SJCRH30 (cell line): ENCODE results near the gene LCE4A. TPM values are rescaled to one million over a fixed set of nuclear protein-coding genes. Genes with fewer than 3 reads are reported as not detected.

Experiments
- DNase-seq, 2 experiments: peaks; one replicate each; pipeline ENCODE4 v3.0.0-alpha.2; 2015 to 2020
- H3K27ac ChIP-seq: fragments of 250-450 bp; sonication (Bioruptor Pico); 2 replicates; pipeline ENCODE4 v1.5.1; 2020; ENCODE audit warnings: mild to moderate bottlenecking, moderate library complexity
- H3K27me3 ChIP-seq: fragments of 250-450 bp; sonication (Bioruptor Pico); 2 replicates; pipeline ENCODE4 v1.5.1; 2020; ENCODE audit warnings: mild to moderate bottlenecking, moderate library complexity
- H3K36me3 ChIP-seq: fragments of 250-450 bp; sonication (Bioruptor Pico); 2 replicates; pipeline ENCODE4 v1.5.1; 2020; ENCODE audit warnings: mild to moderate bottlenecking, moderate library complexity
- H3K4me1 ChIP-seq: fragments of 250-450 bp; sonication (Bioruptor Pico); 2 replicates; pipeline ENCODE4 v1.5.1; 2020; ENCODE audit warnings: mild to moderate bottlenecking, moderate library complexity
- H3K4me3 ChIP-seq: fragments of 250-450 bp; sonication (Bioruptor Pico); 2 replicates; pipeline ENCODE4 v1.5.1; 2020; ENCODE audit warnings: mild to moderate bottlenecking, moderate library complexity
- H3K9me3 ChIP-seq: fragments of 250-450 bp; sonication (Bioruptor Pico); replicated peaks from 2 replicates; pipeline ENCODE4 v1.5.1; 2020; ENCODE audit warnings: mild to moderate bottlenecking, moderate library complexity
- total RNA-seq: library from RNA; depleted of rRNA; stranded (reverse); fragments of >200 nt; shearing (Covaris generic); gene quantifications from 2 replicates; pipeline ENCODE4 v1.2.3, GENCODE V29; 2014

The LCE4A gene
- total RNA-seq, 1 experiment from 2014 or later = not detected

DNA sequence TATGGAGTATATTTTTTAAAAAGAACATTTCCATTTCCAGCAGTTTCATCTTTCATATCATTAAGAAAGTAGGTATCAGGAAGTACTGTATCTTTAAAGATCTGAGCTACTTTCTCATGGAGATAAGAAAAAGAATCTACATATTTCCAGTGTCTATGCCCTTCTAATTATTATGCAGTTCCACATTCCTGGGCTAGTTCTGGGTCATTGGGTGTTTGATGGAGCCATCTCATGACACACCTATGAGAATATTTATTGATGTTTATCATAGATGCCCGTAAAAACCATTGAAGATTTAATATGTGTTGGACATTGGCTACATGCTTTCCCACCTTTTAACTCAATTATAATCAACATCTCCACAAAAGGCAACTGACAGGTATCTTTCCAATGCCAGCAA, 21.0 kb downstream of the LCE4A start:
- Histone ChIP-seq H3K4me1 (no peaks in the 10 kb centered on the region), H3K4me3 (no peak overlapping the region), H3K27ac (no peak overlapping the region), H3K36me3 (no peaks in the 10 kb centered on the region), H3K27me3 (0 out of 2 replicates have a peak, but pooled peaks cover 2% of the 10 kb centered on the region), H3K9me3 (no peaks in the 10 kb centered on the region)
- DNase-seq = no peak

DNA sequence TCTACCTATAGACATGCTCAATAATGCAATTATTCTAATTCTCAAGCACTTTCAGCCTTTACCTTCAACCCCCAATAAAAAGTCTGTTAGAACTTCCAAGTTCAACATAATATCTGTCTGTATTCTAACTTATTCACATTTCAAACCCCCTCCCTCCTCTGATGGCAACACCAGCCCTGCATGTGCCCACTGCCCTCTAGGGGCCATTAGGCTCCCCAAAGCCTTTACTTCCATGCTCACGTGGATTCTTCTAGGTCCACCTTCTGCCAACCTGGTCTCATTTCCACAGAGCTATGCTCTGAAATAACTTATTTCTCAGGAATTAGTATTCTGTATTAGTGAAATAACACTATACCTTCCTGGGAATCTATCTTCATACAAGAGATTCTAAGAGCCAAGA, 27.7 kb downstream of the LCE4A start:
- Histone ChIP-seq H3K27ac (no peak overlapping the region), H3K9me3 (no peaks in the 10 kb centered on the region), H3K27me3 (no peaks in the 10 kb centered on the region), H3K36me3 (no peaks in the 10 kb centered on the region), H3K4me1 (no peaks in the 10 kb centered on the region), H3K4me3 (no peak overlapping the region)
- DNase-seq = no peak

DNA sequence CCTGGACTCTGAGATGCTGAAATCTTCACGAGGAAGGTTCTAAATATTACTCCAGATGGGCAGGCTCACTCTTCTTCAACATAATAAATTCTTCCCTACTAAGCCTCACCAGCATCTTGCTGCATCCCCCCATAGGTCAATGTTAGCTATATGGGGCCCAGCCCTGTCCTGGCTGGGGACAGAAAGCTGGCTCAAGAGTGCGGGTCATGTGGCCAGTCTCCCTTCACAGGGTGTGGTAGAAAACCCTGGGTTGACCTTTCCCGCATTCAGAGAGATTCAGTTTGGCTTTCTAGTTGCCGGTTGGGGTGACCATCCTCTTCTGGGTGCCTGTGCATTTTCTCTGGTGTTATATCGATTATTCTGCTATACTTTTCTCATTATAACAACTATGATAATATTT, 30.0 kb downstream of the LCE4A start:
- H3K27me3 ChIP-seq = no peaks in the 10 kb centered on the region
- H3K27ac ChIP-seq = no peak overlapping the region
- no peak for DNase-seq
- no peaks in the 10 kb centered on the region for H3K4me1 ChIP-seq
- H3K36me3 ChIP-seq = no peaks in the 10 kb centered on the region
- H3K9me3 ChIP-seq = no peaks in the 10 kb centered on the region
- H3K4me3 ChIP-seq = no peak overlapping the region

DNA sequence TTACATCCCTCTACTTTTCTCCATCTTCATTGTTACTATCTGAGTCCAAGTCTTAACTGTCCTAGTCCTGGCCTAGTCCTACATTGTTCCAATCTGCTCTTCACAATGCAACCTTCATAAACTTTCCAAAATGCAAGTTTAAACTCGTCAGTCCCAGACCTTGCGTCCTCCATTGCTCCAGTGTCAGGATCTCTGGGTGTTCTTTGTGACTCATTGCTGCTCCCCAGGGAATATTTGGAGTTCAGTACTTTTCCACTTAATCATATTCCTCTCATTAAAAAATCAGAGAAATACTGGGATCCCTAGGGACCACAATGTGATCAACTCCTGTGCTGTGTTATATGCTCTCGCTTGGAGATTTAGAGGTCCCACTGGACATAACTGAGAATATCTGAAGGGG, 31.9 kb downstream of the LCE4A start:
- Histone ChIP-seq H3K4me1 (no peaks in the 10 kb centered on the region), H3K27me3 (no peaks in the 10 kb centered on the region)
- no peak for DNase-seq

DNA sequence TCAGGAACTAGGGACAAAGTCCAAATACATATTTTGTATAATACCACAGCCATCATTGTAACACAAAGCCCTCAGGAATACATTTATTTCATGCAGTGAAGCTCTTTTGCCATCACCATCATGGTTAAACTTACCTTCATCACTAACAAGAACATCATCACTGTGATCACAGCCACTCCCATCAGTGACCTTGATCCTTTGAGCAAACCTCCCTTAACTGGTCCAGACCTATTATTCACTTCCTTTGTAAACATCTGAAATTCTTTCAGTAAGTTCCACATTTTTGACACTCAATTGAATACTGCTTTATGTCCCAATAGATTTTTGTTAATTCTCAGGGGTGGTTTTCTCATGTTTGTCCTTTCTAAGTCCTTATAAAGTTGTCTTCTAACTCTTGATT, 33.7 kb downstream of the LCE4A start:
- Histone ChIP-seq H3K9me3 (no peaks in the 10 kb centered on the region), H3K36me3 (no peaks in the 10 kb centered on the region), H3K4me3 (no peak overlapping the region), H3K27ac (no peak overlapping the region), H3K4me1 (no peaks in the 10 kb centered on the region), H3K27me3 (no peaks in the 10 kb centered on the region)
- DNase-seq = no peak

More for the DNA sequence above, 31.9 kb downstream of the LCE4A start:
- Histone ChIP-seq H3K4me3 (no peak overlapping the region), H3K36me3 (no peaks in the 10 kb centered on the region), H3K9me3 (no peaks in the 10 kb centered on the region), H3K27ac (no peak overlapping the region)

DNA sequence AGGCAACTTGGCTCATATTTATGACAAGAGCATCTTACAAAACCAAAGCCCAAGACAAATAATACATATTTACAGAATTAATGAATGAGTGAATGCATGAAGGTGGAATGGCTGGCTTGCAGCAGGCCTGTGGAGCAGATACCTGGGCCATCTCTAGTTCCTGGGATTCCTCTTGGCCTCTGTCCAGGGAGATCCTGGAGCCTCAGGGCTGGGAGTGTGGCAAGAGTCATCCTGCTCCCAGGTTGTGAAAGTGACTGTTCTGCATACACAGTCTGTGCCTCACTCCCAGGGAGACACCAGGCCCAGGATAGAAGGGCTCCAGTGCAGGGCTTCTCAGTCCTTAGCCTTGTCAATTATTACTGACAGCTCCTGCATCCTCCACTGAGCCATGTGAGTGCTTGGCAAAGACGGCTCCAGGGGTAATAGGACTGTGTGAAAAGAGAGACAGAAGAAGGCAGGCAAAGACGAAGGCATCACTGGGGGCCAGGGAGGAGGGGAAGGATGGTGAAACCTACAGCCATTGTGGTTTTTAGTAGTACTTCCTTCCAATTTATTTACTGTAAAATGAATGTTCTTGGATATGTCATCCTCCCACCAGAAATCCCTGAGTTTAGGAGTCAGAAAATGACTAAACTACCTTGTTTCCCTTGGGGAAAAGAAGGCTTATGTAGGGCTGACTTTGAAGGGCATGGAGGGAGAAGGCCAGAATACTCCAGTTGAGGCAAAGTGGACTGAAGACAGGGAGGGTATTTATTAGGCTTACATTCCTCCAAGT, 35.6 kb downstream of the LCE4A start:
- Histone ChIP-seq H3K4me3 (no peak overlapping the region), H3K4me1 (no peaks in the 10 kb centered on the region), H3K9me3 (no peaks in the 10 kb centered on the region), H3K27ac (no peak overlapping the region), H3K27me3 (no peaks in the 10 kb centered on the region), H3K36me3 (no peaks in the 10 kb centered on the region)
- DNase-seq = no peak

DNA sequence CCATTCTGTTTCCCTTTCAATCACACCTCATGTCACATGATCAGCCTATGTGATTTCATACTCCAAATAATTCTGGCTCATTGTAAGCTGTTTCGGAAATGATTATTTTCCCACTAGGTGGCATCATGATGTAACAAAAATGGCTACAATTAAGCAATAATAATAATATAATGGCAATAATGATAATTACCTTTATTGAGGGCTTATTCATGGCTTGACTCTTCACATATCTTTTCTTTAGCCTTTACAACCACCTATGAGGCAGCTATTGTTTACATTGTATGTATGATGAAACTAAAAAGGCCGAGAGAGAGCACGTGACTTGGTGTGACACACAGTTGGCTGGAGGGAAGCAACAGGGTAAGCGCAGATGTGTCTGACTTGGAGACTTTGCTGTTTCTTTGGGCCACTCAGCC, 37.3 kb downstream of the LCE4A start:
- no peak overlapping the region for H3K4me3 ChIP-seq
- no peaks in the 10 kb centered on the region for H3K4me1 ChIP-seq
- H3K36me3 ChIP-seq = no peaks in the 10 kb centered on the region
- H3K27ac ChIP-seq = no peak overlapping the region
- no peaks in the 10 kb centered on the region for H3K9me3 ChIP-seq
- no peaks in the 10 kb centered on the region for H3K27me3 ChIP-seq
- DNase-seq = no peak

DNA sequence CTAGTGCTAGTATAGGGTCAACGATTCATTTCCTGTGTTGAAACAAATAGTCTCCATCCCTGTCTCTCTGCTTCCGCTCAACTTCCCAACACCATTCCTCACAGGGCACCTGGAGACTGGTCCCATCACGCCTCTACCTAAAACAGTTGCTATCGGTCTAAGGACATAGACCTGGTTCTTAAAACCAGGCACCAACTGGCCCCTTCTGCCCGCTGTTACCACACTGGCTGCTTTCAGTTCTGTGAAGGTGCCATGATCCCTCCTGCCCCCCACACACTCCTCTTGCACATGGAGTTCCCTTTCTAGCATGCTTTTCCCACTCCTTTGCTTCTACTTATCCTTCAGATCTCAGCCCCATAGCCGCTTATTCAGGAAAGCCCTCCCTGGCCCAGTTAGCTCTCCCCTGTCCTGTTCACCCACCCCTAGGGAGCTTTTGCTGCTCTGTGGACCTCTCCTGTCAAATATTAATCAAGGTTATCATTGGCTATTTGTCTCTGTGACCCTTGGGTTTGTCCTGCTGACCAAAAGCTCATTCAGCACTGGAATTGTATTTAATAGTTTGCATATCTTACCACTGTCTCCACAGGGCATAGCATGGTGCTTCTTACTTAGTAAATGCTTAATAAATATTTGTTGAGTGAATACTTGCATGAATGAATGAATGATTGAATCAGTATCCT, 37.9 kb downstream of the LCE4A start:
- DNase-seq = no peak
- H3K4me1 ChIP-seq = no peaks in the 10 kb centered on the region
- no peaks in the 10 kb centered on the region for H3K27me3 ChIP-seq
- H3K36me3 ChIP-seq = no peaks in the 10 kb centered on the region
- no peak overlapping the region for H3K4me3 ChIP-seq
- H3K9me3 ChIP-seq = no peaks in the 10 kb centered on the region
- H3K27ac ChIP-seq = no peak overlapping the region

DNA sequence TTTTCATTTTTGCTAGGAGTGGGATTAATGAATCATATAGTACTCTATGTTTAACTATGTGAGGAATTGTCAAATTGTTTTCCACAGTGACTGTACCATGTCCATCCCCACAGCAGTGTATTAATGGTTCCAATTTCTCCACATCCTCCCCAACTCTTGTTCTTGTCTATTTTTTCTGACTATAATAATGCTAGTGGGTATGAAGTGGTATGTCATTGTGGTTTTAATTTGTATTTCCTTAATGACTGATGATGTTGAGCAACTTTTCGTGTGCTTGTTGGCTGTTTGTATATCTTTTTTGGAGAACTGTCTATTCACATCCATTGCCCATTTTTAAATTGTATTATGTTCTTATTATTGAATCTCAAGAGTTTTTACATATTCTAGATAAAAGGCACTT, 39.9 kb downstream of the LCE4A start:
- Histone ChIP-seq H3K27me3 (no peaks in the 10 kb centered on the region), H3K4me3 (no peak overlapping the region), H3K27ac (no peak overlapping the region), H3K9me3 (no peaks in the 10 kb centered on the region), H3K36me3 (no peaks in the 10 kb centered on the region), H3K4me1 (no peaks in the 10 kb centered on the region)
- DNase-seq = no peak

DNA sequence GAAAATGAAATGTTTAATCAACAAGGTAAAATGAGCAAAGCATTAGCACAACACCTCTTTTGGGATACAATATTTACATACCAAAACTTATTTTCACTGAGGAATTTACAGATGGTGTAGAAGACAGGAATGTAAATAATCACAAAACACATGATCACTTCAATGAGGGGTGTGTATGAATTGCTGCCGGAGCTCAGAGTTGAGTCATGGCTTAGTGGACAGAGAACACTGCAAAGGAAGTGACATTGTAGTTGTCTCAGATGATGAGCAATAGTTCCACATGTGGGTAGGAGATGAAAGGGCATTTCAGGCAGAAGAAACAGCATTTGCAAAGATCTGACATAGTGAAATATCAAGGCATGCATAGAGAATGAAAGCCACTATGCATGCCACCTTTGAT, 44.3 kb downstream of the LCE4A start:
- Histone ChIP-seq H3K36me3 (no peaks in the 10 kb centered on the region), H3K27me3 (no peaks in the 10 kb centered on the region), H3K4me3 (no peak overlapping the region), H3K4me1 (no peaks in the 10 kb centered on the region), H3K27ac (no peak overlapping the region), H3K9me3 (no peaks in the 10 kb centered on the region)
- no peak for DNase-seq

DNA sequence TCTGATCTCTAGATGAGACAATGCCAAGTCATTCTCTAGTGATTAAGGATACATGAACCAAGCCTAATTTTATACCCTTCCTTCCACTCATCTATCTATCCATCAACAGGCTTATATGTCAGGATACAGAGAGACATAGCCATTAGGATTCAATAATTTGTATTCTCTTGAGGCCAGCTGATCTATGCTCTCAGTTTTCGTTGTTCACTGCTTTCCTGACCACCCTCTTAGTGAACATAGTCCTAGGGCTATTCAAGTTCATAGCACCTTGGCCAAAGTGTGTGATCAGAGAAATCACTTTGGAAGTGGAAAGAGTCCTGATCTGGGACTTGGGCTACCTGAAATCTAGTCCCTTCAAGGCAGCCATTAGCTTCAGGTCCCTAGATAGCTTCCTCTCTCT, 45.6 kb downstream of the LCE4A start:
- no peak for DNase-seq

DNA sequence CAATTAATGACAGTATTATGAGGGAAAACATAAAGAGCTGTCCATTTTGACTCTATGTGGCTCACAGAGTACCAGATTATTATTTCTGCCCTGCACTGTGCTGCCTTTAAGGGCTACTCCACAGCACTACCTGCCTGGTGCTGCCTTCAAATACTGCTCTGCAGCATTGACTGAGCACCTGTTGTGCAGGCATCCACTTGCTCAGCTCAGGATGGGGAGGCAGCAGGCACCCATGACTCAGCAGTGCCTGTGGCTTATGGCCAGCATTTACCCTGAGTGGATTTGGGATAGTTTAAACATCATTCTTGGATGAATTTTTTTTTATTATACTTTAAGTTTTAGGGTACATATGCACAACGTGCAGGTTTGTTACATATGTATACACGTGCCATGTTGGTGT, 48.9 kb downstream of the LCE4A start:
- Histone ChIP-seq H3K27me3 (no peaks in the 10 kb centered on the region), H3K4me3 (no peak overlapping the region)
- no peak for DNase-seq

More for the DNA sequence above, 45.6 kb downstream of the LCE4A start:
- H3K27me3 ChIP-seq = no peaks in the 10 kb centered on the region
- H3K9me3 ChIP-seq = no peaks in the 10 kb centered on the region
- H3K36me3 ChIP-seq = no peaks in the 10 kb centered on the region
- no peaks in the 10 kb centered on the region for H3K4me1 ChIP-seq
- H3K27ac ChIP-seq = no peak overlapping the region
- no peak overlapping the region for H3K4me3 ChIP-seq

DNA sequence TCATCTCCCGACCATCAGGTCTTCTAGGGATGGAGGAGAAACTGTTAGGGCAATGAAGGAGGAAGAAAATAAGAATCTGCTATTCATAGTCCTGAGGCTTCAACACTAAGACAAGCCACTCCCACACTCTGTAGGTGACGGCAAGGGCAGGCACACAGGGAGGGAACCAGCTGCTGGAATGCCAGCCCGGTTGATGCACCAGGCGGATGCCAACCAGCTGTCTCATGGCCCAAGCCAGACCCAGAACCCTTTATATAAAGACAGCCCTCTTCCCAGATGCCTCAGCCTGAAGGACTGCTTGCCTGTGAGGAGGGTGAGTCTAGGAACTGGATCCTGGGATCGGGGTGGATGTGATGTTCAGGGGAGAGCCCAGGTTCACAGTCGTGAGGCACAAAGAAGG, 49.8 kb downstream of the LCE4A start, which contains the start of gene KPRP:
KPRP (plus strand) TSS at position 279 of the 400 bp plus-strand sequence. CDS start 1,564 bp downstream, outside the sequence.
- no peak for DNase-seq
- Histone ChIP-seq H3K9me3 (no peaks in the 10 kb centered on the region), H3K27me3 (no peaks in the 10 kb centered on the region), H3K27ac (no peak within 1 kb of the TSS), H3K4me1 (no peaks in the 10 kb centered on the region), H3K4me3 (no peak within 1 kb of the TSS), H3K36me3 (no peaks in the 10 kb centered on the region)

More for the DNA sequence above, 48.9 kb downstream of the LCE4A start:
- Histone ChIP-seq H3K4me1 (no peaks in the 10 kb centered on the region), H3K36me3 (no peaks in the 10 kb centered on the region), H3K27ac (no peak overlapping the region), H3K9me3 (no peaks in the 10 kb centered on the region)

DNA sequence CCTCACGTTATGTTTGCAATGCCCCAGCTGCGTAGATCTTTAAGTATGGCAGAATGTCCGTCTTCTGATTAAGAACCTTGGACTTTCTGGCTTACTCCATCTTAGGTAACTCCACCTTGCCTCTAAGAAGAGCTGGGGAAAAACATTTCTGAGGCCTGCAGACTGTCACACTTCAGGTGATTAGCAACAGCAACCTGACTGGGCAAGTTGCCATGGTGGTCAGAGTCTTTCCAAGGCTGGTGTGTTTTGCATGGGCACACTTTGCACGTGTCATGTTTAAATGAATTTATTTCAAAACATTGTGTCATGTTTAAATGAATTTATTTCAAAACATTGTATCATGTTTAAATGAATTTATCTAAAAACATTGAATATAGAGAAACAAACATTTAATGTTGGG, 50.7 kb downstream of the LCE4A start:
- no peak for DNase-seq
- Histone ChIP-seq H3K4me1 (no peaks in the 10 kb centered on the region), H3K36me3 (no peaks in the 10 kb centered on the region), H3K27ac (no peak overlapping the region), H3K9me3 (no peaks in the 10 kb centered on the region), H3K27me3 (no peaks in the 10 kb centered on the region), H3K4me3 (no peak overlapping the region)
